ENCODE measurements around the gene HNRNPL.

HNRNPL gene

GRCh38 chr19:38841180-38841766, 8.5 kb downstream of the HNRNPL start:
- TF ChIP-seq CTCF (conservative IDR thresholded peaks at IDR 0.05) (no peak), ZFX (IDR thresholded peaks at IDR 0.05) (no peak)
- peak overlapping the region; percentile 98 for H3K27ac ChIP-seq

GRCh38 chr19:38840583-38840968, 9.2 kb downstream of the HNRNPL start:
- TF ChIP-seq CTCF (conservative IDR thresholded peaks at IDR 0.05) (no peak), ZFX (IDR thresholded peaks at IDR 0.05) (no peak)
- H3K27ac ChIP-seq: peak overlapping the region; percentile 98

- H3K27ac ChIP-seq: peak overlapping the region; percentile 98
- no peak for TF ChIP-seq CTCF (conservative IDR thresholded peaks at IDR 0.05)
- TF ChIP-seq ZFX (IDR thresholded peaks at IDR 0.05): no peak
Observed at GRCh38 chr19:38839816-38840582, 9.8 kb downstream of the HNRNPL start.

GRCh38 chr19:38838986-38839761, 10.6 kb downstream of the HNRNPL start:
- TF ChIP-seq ZFX (IDR thresholded peaks at IDR 0.05): no peak
- TF ChIP-seq CTCF (conservative IDR thresholded peaks at IDR 0.05): no peak
- H3K27ac ChIP-seq: peak overlapping the region; percentile 98

- TF ChIP-seq ZFX (IDR thresholded peaks at IDR 0.05) (no peak), CTCF (conservative IDR thresholded peaks at IDR 0.05) (no peak; the same call in 1 of the 2 replicates)
- H3K27ac ChIP-seq: peak overlapping the region; percentile 98
Observed at GRCh38 chr19:38838208-38838985, 11.4 kb downstream of the HNRNPL start.

DNA sequence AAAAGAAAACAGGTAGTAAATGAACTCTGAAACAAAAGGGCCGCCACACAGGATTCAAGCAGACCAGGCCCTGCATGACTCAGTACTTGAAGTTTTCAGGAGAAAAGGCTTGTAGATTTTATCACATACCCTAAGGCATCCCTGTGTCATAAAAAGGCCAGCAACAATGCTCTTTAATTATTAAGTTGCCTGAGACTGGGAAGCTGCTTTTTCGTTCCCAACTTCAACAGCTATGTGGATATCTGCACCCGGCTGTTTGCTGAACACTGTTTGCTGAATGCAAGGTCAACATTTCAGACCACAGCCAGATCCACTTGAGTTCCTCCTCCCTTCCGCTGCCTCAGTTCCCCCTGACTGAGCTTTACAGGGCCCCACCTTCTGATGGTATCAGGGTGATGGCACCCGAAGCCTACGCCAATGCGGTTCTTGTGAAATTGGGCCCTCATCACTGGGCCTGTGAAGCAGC, 12.1 kb downstream of the HNRNPL start:
- peak overlapping the region; percentile 98 for H3K27ac ChIP-seq
- TF ChIP-seq ZFX (IDR thresholded peaks at IDR 0.05): no peak
- no peak for TF ChIP-seq CTCF (conservative IDR thresholded peaks at IDR 0.05)
